CD4-positive, alpha-beta T cell treated with Interleukin-17A for 1 hour (primary cell): ENCODE measurements around the gene CDC42BPA.
"Not testable (repeated sequence)": the region's sequence is repeated elsewhere in the genome, so short reads cannot be mapped to it uniquely, and the experiment has no call there.

ENCODE experiments used
- DNase-seq: peaks from one replicate; pipeline ENCODE4 v3.0.0-alpha.2; 2020

CDC42BPA gene

DNA sequence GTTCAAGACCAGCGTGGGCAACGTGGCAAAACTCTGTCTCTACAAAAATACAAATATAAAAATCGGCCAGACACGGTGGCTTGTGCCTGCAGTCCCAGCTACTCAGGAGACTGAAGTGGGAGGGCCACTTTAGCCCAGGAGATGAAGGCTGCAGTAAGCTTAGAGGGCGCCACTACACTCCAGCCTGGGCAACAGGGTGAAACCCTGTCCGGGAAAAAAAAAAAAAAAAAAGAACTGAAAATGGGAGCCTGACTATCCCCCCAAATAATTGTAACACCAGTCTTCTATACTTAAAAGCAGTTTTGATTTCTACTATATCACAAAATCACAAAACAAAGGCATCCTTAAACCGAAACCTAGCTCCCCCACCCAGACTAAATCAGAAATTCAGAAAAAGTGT is 60.3 kb downstream of the CDC42BPA start:
- DNase-seq: no peak

GRCh38 chr1:227255086-227255732 is 63.1 kb downstream of the CDC42BPA start:
- no peak for DNase-seq

DNA sequence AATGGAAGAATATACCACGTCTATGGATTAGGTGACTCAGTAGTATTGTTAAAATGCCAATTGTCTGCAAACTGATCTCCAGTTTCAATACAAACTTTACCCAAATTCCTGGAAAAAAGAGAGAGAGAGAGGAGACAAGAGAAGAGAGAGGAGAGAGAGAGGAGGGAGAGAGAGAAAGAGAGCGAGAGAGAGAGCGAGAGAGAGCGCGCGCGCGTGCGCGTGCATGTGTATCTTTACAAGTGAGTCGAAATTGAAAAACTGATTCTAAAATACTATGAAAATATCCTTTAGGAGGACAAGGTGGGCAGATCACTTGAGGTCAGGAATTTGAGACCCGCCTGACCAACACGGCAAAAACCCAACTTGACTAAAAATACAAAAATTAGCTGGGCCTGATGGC is 65.2 kb downstream of the CDC42BPA start:
- DNase-seq: no peak

DNA sequence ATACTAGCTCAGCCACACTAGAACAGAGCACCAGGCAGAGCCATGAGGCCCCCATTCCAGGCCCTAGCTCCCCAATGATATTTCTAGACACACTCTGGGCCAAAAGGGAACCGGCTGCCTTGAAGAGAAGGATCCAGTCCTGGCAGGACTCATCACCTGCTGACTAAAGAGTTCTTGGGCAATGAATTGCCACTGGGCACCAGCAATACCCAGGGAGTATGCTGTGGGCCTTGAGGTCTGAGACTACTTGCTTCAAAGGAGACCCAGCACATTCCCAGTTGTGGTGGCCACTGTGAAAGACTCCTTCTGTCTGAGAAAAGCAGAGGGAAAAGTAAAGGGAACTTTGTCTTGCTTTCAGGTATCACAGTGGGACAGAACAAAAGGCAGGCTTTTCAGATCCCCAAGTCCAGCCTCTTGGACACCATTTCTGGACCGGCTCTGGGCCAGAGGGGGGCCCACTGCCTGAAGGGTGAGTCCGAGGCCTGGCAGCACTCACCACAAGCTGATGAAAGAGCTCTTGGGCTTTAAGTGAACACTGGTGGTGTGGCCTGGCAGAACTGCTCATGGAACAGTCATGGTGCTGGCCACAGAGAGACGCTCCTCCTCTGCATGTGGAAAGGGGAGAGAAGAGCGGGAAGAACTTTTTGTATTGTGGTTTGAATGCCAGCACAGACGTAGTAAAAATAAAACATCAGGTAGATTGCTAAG is 72.5 kb downstream of the CDC42BPA start:
- DNase-seq: no peak

DNA sequence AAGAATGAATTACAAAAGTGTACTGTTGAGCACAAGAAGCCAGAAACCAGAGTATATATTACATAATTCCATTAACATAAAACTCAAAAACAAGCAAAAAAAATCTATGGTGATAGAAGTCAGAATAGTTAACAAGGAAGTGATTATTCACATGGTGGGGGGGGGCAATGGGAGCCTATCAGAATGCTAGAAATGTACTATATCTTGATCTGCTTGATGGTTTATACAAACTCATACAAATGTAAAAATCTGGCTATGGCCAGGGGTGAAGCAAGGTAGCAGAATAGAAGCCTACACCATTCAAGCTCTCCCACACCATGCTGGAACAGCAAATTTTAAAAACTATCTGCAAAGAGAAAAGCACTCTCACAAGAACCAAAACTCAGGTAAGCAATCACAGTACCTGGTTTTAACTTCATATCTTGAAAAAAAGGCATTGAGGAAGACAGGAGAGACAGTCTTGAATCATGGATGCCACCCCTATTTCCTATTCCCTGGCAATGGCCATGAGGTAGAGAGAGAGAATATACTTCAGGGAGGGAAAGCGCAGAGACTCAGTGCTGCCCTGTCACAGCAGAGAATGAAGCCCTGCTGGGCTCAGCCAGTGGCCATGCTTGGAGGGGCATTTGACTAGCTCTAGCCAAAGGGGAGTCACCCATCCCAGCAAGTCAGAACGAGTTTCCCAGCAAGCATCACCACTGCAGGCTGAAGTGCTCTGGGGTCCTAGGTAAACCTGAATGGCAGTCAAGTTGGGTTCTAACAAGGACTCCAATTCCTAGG is 73.8 kb downstream of the CDC42BPA start:
- DNase-seq: no peak

GRCh38 chr1:227242811-227243682 is 75.2 kb downstream of the CDC42BPA start:
- DNase-seq: no peak

DNA sequence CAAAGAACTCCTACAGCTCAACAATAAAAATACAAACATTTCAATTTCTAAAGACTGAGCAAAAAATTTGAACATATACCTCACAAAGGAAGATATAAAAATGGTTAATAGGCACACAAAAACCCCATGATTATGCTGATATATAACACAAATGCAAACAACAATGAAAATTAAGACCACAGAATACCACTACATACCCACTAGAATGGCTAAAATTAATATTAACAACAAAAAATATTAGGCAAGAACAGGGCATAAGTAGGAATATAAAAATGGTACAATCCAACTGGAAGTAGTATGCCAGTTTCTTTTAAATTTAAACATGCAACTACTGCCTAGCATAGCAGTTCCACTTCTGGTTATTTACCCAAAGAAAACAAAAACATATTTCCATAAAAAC is 77.3 kb downstream of the CDC42BPA start:
- no peak for DNase-seq

DNA sequence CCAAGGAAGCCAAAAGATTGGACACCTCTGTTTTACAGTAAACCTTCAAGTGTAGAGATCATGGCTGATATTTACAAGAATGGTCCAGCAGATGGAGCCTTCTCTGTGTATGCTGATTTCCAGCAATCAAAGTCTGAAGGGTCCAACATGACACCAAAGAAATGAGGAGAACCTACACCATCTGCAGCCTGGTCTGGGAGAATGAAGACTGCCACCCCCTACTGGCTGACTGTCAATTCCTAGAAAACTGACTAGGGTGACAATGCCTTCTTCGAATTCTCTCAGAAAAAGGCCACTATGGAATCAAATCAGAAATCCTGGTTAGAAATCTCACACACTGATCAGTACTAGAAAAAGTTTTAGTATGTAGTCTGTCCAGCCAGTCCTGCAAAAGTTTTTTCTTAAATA is 83.3 kb downstream of the CDC42BPA start:
- no peak for DNase-seq

DNA sequence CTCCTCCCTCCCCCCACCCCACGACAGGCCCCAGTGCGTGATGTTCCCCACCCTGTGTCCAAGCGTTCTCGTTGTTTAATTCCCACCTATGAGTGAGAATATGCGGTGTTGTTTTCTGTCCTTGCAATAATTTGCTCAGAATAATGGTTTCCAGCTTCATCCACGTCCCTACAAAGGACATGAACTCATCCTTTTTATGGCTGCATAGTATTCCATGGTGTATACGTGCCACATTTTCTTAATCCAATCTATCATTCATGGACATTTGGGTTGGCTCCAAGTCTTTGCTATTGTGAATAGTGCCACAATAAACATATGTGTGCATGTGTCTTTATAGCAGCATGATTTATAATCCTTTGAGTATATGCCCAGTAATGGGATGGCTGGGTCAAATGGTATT is 87.2 kb downstream of the CDC42BPA start:
- DNase-seq: not testable (repeated sequence)

- DNase-seq: no peak
These were observed 90.1 kb downstream of the CDC42BPA start for GRCh38 chr1:227228201-227228600.

DNA sequence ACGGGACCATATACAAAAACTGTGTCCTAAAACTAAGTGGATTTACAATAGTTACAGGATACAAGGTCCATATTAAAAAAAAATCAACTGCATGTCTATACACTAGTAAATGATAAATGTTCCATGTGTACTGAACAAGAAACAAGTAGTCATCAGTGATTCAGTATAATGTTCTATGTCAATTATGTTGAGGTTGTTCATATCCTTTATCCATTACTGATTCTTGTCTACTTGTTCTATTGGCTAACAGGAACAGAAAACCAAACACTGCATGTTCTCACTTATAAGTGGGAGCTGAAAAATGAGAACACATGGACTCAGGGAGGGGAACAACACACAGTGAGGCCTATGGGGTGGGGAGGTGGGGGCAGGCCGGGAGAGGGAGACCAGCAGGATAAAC is 90.5 kb downstream of the CDC42BPA start:
- no peak for DNase-seq

- no peak for DNase-seq
These were observed 92.5 kb downstream of the CDC42BPA start for GRCh38 chr1:227225715-227226346.

DNA sequence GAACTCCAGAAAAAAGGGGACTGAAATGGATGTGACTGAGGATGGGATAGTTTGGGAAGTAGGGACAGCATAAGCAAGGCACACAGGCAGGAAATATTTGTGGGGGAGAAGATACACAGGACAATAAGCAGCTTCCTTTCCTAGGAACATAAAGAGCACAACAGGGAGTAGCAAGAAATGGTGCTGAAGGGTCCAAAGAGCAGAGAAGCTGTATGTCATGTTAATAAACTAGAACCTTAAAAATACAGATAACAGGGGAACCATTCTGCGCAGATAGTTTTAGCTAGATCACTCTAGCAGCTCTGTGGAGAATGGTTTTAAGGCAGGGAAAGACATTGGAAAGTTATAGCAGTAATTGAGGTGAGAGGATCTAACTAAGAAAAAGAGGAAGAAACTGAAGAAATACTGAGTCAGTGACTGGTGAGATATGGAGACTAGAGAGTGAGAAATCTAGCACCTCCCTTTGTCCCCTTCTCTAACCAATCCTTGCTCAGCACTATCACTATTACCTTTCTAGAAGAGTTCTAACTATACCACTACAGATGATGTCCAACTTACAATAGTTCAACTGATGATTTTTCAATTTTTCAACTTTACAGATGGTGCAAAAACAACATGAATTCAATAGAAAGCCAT is 95.0 kb downstream of the CDC42BPA start:
- DNase-seq: no peak

- no peak for DNase-seq
These were observed 98.5 kb downstream of the CDC42BPA start for GRCh38 chr1:227219715-227220292.

GRCh38 chr1:227218870-227219573 is 99.3 kb downstream of the CDC42BPA start:
- DNase-seq: no peak

GRCh38 chr1:227215863-227216510 is 102.3 kb downstream of the CDC42BPA start:
- no peak for DNase-seq

- no peak for DNase-seq
These were observed 104.1 kb downstream of the CDC42BPA start for GRCh38 chr1:227214207-227214606.

- no peak for DNase-seq
These were observed 104.9 kb downstream of the CDC42BPA start for GRCh38 chr1:227213426-227213825.

DNA sequence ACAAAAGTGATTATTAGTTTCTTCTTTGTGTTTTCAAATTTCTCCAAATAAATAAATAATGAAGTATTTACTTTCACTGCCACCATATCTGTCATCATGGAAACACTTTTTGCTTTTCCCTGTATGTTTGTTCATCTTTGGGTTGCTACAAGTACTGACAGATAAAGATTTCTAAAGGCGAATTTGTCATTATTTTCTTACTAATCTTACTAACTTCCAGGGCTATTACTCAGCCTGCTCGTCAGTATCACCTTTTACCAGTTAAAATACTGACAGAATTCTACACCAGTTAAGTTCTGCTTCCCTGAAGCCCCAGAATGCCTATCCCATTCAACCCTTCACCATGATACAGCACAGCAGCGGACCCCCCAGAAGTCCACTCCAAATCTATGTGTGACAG is 106.1 kb downstream of the CDC42BPA start:
- DNase-seq: no peak

DNA sequence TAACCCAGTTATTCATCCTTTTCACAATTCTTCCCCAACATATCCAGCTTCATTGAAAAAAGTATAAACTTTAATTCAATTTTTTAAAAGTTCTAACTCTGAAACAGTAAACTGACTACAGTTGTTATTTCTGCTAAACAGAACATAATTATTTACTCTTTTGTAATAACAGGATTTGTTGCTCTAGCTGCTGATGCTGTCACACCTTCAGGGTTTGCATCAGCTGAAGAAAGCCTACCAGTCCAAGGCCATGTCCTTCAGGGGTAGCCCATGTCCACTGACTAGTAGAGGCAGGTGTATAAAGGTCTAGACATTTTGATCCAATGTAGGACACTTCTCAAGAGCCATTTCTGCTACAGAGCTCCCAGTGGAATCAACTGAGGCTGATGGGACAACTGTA is 107.7 kb downstream of the CDC42BPA start:
- no peak for DNase-seq
